Activated CD8-positive, alpha-beta memory T cell treated with anti-CD3 and anti-CD28 coated beads for 1 hour (primary cell): ENCODE data around the gene TSC22D3.
"Not testable (repeated sequence)": the region's sequence is repeated elsewhere in the genome, so short reads cannot be mapped to it uniquely, and the experiment has no call there.

Source experiments
- DNase-seq, 2 donors: peaks; one replicate each; pipeline ENCODE4 v3.0.0-alpha.2; 2020; ENCODE audit warnings: low read depth in 1 of 2; ENCODE audit errors: extremely low read depth in 1 of 2

The TSC22D3 gene

DNA sequence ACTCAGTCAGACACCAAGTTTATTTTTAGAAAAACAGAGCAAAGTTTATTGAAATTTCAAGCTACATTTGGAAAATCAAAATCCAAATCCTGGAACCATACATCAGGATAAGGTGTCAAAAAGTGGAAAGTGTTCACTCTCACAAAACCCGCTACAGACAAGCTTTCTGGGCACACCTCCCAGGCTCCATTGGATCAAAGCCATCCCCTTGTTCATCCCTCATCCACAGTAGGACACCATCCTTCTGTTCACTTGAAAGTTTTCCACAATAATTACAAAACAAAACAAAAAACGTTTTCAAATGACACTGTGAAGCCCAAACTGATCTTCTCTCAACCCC, 62.4 kb downstream of the TSC22D3 start:
- DNase-seq: no peak

DNA sequence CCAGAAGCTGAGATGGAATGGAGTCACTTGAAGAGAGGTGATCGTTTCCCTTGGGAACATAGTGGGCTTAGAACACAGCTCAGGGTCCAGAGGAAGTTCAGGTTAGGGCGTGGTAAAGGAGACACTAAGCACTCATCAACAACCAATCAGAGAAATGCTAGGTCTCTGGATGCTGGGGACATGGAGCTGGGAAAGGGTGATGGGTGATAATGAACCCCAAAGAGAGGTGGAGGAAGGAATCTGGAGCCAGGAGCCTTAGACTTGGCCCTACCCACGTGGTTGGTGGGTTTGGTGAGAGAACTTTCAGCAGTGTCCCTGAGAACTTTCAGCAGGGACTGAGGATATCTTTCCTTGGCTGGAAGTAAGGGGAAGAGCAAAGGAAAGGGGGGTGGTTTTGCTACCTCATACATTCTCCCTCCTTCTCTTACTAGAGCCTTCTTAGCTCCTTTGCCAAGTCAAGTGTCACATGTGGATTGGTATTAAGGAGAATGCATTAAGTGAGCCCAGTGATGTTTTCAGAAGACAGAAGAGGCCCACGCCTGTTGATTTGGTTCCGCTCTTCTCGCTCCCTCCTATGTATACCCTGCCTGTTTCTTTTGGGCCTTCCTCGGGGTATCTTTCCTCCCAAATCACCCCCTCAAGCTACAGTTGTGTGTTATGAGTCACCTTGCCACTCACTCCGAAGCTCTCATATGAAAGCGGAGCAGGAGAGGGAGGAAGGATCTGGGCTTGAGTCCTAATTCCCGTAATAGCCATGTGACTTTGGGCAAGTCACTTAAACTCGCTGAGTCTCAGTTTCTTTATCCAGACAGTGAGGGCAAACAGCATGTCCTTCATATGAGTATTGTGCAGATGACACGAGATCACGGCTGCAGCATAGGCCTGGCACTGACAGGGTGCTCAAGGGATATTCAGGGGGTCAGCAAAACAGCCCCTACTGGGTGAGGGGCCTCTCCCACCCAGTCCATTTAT, 63.1 kb downstream of the TSC22D3 start:
- no peak for DNase-seq

DNA sequence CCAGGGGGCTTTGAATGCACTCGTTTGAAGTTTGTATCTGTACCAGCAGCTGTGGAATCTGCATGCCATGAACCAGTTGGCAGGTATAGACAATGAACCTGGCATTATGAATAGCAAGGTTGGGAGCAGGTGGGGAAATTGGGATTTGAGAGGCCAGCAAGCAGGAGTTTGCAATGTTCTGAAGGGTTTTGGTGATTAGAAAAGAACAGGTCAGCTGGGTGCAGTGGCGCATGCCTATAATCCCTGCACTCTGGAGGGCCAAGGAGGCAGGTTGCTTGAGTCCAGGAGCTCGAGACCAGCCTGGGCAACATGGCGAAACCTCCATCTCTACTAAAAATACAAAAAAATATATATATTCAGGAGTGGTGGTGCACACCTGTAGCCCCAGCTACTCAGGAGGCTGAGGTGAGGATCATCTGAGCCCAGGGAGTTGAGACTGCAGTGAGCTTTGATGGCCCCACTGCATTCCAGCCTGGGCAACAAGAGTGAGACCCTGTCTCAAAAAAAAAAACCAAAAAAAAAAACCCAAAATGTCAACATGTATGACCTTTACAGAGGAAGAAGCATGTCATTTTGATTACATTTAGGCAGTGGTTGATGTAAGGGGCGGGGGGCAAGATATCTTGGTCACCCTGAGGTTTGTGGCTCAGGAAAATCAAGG, 63.9 kb downstream of the TSC22D3 start:
- DNase-seq: no peak

GRCh38 chrX:107710617-107711391, 64.8 kb downstream of the TSC22D3 start:
- no peak for DNase-seq

DNA sequence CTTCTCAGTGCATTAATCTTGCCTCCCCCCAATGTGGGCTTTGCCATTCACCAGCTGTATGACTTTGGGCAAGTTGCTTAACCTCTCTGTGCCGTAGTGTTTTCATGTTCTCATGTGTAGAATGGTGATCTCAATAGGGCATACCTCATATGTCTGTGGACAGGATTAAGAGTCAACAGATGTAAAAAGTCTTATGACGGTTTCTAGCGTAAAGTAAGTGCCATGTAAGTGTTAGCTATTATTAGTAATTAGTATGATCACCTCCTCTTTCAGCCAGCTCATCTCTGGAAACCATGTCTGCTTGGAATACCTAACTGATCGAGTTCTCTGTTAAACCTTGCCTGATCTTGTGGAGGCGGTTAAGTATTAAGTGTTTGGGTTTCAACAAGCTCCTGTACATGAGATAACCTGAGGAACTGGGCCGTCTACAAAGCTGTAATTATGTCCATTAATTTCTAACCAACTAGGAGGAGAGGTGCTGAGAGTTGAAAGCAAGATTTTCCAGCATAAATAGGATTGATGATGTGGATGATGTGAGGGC, 66.3 kb downstream of the TSC22D3 start:
- no peak for DNase-seq

- DNase-seq: no peak
These were observed 66.8 kb downstream of the TSC22D3 start for GRCh38 chrX:107708762-107709161.

DNA sequence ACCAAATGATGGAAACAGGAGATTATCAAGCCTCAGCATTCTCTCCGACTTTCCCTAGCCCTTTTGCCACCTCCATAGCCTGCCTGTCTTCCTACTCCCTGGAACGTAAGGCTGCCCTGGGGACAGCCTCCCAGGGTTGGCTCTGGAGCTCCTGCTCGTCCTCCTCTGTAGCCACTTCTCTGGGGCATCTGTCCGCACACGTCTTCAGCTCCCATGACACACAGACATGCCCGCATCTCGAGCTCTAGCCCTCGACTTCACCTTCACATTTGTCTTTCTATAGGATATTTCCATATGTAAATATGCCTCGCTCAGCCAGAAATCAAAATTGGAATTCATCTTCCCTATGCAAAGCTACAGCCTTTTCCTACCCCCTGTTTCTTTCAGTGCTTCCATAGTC, 67.7 kb downstream of the TSC22D3 start:
- DNase-seq: no peak

DNA sequence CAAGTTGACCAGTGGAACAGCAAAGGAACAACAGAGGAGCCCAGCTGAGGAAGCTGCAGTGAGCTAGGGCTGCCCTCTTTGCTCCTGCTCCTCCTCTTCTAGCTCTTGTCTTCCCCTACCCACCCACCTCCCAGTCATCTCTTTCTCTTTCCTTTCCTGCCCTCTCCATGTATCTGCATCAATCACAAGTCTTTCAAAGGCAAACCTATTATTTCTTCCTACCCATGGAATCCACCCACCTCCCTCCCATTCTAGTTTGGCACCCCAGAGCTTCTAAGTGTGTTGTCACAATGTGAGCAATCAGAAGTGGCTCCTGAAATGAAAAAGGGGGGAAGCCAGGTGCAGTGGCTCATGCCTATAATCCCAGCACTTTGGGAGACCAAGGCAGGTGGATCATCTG, 69.3 kb downstream of the TSC22D3 start:
- no peak for DNase-seq

DNA sequence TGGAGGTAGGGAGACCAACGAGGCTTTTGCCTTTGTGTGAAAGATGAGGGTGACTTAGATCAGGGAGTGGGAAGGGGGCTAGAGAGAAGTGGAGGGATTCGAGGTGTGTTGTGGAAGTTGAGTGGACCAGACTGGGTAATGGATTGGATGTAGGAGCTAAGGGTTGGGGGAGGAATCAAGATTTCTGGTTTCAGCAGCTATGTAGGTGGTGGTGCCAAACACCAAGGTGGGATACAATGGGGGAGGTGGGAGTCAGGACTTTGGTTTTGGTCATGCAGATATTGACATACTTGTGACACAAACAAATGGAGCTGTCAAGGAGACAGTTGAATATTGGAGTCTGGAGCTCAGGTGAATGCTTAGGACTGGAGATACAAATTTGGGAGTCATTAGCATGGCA, 71.0 kb downstream of the TSC22D3 start:
- DNase-seq: no peak

DNA sequence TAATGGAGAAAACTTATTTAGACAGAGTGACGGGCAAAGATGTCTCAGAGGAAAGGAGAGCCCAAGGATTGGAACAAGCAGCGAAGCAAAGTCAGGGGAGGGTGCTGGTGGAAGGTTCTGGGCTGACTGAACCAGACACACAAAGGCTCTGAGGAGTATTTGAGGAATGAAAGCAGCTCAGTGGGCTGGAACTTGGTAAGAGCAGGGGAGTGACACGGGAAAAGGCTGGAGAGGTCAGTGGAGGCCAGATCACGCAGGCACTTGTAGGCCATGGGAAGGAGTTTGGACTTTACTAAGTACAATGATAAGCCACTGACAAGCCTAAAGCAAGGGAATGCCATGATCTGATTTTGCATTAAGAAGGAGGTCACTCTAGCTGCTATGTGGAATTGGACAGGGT, 71.4 kb downstream of the TSC22D3 start:
- DNase-seq: no peak

DNA sequence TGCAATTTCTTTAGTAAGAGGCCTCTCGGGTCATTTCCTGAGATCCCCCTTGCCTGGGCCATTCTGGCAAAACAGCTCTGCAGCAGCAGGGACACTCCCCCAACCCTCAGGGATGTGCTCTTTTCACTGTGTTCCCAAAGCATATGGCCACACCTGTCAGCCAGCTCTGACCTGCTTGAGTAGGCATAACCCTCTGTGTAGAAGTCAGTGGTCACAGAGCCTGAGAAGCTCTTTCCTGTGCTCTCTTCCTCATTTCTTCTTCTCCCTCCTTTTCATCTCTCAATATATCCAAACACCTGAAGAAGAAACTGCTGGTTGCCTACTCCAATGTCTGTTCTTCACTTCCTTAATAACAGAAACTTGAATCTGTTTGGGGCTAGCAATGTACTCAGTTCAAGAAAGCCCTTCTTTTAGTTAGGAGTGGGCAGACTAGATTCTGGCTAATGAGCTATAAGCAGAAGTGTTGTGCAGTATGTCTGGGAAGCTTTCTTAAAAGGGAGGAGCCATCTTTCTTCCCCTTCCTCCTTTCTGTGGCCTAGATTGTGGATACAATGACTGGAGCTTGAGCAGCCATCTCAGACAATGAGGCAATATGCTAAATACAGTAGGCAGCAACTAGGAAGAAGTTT, 74.0 kb downstream of the TSC22D3 start:
- DNase-seq: no peak

- DNase-seq: no peak
These were observed 74.8 kb downstream of the TSC22D3 start for GRCh38 chrX:107700790-107701189.

DNA sequence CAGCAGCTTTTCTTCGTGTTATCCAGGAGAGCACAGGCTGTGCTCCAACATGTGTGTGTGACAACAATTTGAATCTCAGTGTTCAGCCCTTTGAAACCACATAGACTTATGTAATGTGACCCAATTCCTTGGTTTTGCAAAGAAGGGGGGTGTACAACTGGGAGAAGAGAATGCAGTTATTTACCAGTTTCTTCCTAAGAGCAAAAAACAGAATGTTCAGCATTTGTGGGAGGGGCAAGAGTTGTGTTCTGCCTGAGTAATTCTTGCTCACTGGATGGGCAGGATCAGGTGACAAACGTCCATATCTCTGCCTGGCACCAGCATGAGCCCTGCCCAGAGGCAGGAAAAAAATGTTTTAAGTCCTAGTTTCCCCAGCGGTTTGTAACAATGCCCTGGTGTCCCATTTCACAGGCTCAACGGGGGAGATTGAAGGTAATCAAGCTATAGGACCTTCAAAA, 75.2 kb downstream of the TSC22D3 start:
- DNase-seq: no peak

DNA sequence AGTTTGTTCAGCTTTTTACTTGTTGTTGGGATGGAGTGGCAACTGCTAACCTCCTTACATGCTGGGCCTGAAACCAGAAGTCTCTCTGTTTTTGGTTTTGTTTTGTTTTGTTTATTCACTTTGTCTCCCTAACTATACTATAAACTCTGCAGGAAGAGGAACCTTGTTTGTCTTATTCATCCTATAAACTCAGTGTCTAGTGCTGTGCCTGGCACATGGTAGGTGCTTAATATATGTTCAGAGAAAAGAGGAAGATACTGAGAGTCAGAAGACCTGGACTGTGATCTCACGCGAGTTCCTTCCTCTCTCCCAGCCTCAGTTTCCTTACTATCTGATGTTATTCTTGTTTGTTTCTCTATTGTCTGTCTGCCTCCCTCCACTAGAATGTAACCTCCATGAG, 76.0 kb downstream of the TSC22D3 start:
- DNase-seq: no peak

DNA sequence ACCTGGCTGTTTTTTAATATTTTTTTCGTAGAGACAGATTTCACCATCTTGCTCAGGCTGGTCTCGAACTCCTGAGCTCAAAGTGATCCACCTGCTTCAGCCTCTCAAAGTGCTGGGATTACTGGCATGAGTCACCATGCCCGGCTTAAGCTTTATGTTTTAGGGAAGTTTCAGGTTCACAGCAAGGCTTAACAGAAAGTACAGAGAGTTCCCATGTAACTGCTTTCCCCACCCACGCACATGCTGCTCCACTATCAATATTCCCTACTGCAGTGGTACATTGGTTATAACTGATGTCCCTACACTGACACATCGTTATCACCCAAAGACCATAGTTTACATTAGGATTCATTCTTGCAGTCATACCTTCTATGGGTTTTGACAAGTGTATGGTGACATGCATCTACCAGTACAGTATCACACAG, 84.6 kb downstream of the TSC22D3 start:
- DNase-seq: no peak

DNA sequence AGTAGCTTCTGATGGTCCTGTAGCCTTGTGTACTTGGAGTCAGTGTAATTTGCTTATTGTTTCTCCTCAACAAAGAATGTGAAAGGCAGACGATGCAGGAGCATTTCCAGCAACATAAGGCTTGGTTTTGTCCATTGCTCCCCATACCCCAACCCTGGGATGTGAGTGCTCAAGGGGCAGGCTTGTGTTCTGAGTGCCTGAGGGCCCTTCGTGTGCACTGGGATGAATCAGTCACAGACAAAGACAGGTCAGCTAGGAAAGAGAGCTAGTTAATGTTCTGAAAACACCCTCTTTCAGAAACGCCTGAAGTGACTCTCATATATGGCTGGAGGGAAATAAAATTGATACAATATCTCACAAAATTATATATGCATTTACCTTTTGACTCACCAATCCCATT, 88.1 kb downstream of the TSC22D3 start:
- no peak for DNase-seq

GRCh38 chrX:107686792-107687191, 88.8 kb downstream of the TSC22D3 start:
- DNase-seq: no peak

GRCh38 chrX:107686026-107686425, 89.6 kb downstream of the TSC22D3 start:
- no peak for DNase-seq

DNA sequence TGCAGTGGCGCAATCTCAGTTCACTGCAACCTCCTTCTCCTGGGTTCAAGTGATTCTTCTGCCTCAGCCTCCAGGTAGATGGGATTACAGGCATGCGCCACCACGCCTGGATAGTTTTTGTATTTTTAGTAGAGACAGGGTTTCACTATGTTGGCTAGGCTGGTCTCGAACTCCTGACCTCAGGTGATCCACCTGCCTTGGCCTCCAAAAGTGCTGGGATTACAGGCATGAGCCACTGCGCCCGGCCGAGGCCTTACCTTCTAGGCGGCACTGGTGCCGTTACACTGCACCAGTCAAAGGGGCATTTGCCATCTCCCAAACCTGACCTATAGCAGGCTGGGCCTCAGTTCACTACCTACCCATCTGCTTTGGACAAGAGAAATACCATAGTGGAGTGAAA, 90.0 kb downstream of the TSC22D3 start:
- DNase-seq: not testable (repeated sequence)

DNA sequence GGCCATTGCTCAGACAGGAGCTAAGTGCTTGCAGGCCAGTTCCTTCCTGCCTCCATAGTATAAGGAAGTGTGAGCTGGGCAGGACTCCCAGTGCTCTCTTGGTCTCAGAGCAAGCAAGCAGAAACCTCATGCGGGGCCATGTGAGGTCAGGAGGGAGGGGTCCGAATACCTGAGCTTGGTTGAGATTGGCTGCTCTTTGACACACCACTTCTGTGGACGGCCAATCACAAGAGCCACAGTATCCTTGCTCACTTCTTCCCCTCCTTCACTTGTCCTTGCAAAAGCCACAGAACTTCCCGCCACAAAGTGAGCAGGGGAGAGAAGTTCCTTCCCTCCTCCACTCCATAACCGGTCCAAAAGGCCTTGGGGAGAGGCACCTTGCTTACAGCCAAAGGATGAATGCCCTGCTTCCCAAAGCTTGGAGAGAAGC, 90.6 kb downstream of the TSC22D3 start:
- no peak for DNase-seq

GRCh38 chrX:107683931-107684330, 91.7 kb downstream of the TSC22D3 start:
- DNase-seq: no peak
